Stimulated activated CD4-positive, alpha-beta T cell treated with anti-CD3 and anti-CD28 coated beads, TNF-alpha, amount 100 ng/mL, for 24 hours (primary cell): ENCODE data around the gene EPHX1.
"Not testable (repeated sequence)": the region's sequence is repeated elsewhere in the genome, so short reads cannot be mapped to it uniquely, and the experiment has no call there.

Experiments used
- DNase-seq, 3 experiments: peaks; one replicate each; pipeline ENCODE4 v3.0.0-alpha.2; 2020; ENCODE audit warnings: low read depth in 3 of 3

Gene EPHX1

GRCh38 chr1:225815526-225816178 lies 5.7 kb downstream of the EPHX1 start:
- DNase-seq = no peak

DNA sequence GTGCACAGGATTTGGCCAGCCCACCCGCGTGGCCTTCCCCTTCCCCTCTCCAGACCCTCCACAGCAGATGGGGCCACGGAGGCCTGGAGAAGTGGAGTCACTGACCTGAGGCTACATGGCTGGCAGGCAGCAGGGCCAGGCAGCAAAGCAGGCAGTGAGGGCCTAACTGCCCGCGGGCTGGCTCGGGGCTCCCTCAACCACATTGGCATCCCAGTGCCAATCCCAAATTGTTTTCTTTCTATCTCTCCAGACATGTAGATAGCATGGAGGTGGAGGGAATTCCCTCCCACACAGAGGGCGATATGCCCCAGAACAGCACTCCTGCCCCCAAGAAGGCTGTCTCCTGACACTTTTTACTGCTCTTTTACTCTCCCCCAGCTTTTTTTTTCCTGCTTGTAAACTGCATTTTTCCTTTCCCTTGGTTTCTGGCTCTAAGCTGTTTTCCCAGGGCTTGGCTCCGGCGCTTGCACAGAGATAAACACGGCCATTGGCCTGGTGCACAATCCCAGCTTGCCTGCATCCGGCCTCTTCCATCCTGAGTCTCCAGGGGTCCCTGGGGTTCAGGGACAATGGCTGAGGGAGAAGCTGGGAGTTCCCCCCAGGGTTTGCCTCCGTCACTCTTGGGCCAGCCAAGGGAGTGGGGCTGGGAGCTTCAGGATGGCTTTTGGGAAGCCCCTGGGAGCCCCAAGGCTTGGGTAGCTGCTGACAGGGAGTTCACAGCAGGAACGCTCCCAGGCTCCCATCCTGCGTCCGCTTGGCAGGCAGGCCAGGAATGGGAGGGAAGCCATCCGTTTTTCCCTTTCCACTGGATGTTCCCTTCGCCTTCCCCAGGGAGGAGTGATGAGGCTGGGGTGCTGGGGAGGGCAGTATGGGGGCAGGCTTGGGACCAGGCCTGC lies 7.0 kb downstream of the EPHX1 start:
- DNase-seq = no peak

GRCh38 chr1:225817611-225818061 lies 7.7 kb downstream of the EPHX1 start:
- no peak for DNase-seq

GRCh38 chr1:225818229-225818628 lies 8.3 kb downstream of the EPHX1 start:
- no peak for DNase-seq

GRCh38 chr1:225819346-225820192 lies 9.6 kb downstream of the EPHX1 start:
- DNase-seq = no peak

GRCh38 chr1:225820522-225821120 lies 10.7 kb downstream of the EPHX1 start:
- no peak for DNase-seq

- no peak for DNase-seq
Measured at GRCh38 chr1:225822655-225823403, 12.9 kb downstream of the EPHX1 start.

- DNase-seq = no peak
Measured at GRCh38 chr1:225823811-225824261, 13.9 kb downstream of the EPHX1 start.

- no peak for DNase-seq
Measured at GRCh38 chr1:225824533-225824941, 14.6 kb downstream of the EPHX1 start.

DNA sequence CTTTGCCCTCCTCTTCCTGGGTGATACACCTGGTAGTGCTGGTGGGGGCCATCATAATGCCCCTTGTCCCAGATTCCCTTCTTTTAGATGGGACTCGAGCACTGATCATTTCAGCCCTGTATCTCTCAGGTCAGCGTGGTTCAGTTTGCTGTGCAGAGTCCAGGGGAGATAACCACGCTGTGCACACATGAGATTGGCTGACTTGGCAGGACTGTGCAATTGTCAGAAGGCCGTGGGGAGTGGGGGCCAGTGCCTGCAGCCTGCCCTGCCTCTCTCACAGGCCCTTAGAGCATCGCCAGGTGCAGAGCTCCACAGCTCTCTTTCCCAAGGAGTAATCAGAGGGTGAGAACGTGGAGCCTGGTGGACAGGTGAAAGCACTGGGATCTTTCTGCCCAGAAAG lies 15.2 kb downstream of the EPHX1 start:
- DNase-seq = no peak

GRCh38 chr1:225825607-225826007 lies 15.7 kb downstream of the EPHX1 start:
- DNase-seq = no peak

DNA sequence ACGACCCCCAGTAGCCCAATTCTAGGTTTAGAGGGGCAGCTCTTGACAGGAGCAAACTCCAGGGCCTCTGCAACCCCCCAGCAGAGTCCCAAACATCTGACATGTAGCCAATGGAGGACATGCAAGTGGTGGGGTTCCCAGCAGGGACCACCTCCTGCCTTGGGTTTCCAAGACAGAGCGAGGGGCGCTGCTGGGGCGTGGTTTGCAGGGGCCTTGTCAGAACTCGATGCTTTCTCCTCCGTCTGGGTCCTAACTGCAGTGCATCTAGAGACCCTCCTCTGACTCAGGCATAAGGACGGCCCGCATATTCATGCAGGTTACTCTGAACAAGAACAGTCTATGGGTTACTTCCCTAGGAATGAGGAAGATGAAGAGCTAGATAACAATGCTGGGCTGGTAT lies 17.2 kb downstream of the EPHX1 start:
- no peak for DNase-seq

- no peak for DNase-seq
Measured at GRCh38 chr1:225828706-225829345, 18.9 kb downstream of the EPHX1 start.

GRCh38 chr1:225830841-225831240 lies 20.9 kb downstream of the EPHX1 start:
- DNase-seq = no peak

DNA sequence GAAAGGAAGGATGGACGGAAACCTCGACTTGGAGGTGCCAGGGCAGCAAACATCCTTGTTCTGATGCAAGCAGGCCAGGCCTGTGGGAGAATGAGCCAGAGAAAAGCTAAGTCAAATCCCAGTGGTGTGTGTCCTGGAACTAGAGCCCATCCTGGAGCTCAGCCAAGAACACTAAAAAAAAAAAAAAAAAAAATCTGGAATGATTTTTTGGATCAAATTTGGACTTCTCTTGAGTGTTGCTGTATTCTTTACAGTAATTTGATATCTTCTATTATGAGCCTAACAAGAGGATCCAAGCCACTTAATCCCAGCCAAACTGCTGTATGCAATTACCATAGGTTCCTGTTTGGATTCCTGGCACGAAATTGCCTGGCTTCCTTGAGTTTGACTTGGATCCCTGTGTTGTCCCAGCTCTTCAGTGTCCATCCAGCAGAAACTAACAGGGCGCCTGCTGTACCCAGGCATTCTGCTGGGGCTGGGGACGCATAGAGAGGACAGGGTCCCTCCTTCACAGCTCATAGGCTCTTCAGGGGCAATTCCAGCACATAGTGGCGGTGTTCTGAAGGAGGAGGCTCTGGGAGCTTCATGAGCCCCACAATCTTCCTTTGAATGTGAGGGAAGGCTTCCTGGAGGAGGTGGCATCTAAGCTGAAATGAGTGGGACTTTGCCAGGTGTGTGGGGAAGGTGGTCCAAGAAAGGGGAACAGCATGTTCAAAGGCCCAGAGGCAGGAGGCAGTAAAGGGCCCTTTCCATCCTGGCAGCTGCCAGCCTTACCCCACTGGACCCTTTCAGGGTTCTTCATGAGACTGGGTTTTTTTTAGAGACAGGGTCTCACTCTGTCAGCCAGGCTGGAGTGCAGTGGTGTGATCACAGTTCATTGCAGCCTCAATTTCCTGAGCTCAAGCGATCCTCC lies 24.7 kb downstream of the EPHX1 start:
- no peak for DNase-seq

DNA sequence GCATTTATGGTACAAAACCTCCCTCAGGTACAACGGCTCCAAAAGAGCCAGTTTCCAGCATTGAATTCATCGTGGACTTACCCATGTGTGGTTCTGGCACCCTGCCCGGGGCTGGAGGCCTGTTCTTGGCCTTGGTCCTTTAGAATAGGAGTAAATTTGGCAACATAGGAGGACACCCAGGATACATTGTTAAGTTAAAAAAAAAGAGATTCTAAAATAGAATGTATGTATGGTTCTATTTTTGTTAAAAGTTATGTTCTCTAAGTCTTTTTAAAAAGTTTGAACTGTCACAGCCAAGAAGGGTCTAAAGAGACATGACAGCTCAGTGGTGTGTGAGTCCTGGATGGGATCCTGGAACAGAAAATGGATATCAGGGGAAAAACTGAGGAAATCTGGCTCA lies 25.9 kb downstream of the EPHX1 start:
- DNase-seq = no peak

- not testable (repeated sequence) for DNase-seq
Measured at GRCh38 chr1:225836296-225836695, 26.4 kb downstream of the EPHX1 start.

- no peak for DNase-seq
Measured at GRCh38 chr1:225838793-225839192, 28.9 kb downstream of the EPHX1 start.

DNA sequence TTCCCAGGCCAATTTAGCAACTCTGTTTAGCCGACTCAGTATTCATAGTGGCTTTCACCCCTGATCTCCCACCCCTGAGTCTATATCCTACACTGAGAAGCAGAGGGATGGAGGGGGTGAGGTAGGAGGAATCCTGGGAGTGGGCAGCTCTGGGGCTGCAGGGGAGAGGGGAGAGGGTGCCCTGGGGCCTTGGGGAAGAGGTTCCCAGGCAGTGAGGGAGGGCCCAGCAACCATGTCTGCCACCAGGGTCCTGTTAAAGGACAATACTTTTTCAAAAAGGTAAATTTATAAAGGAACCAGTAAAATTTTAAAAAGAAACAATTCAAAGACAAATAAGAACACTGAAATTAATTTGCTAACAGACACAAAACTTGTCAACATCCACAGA lies 30.3 kb downstream of the EPHX1 start:
- no peak for DNase-seq
